Measurements from ENCODE around the gene METAP1D. TPM values are rescaled to one million over a fixed set of nuclear protein-coding genes. Genes with fewer than 3 reads are reported as not detected.

Gene METAP1D
- polyA plus RNA-seq, 1 donor from 2014 or later = 3.6 TPM

GRCh38 chr2:172013396-172013795 is 13.6 kb downstream of the METAP1D start:
- Mint-ChIP-seq H3K36me3 (no peaks in the 10 kb centered on the region), H3K9me3 (no peaks in the 10 kb centered on the region), H3K27me3 (no peaks in the 10 kb centered on the region)

GRCh38 chr2:172021074-172021931 is 21.6 kb downstream of the METAP1D start:
- no peak overlapping the region for H3K27ac Mint-ChIP-seq
- peaks cover 6% of the 10 kb centered on the region for H3K36me3 Mint-ChIP-seq
- H3K4me3 Mint-ChIP-seq = no peak overlapping the region
- no peaks in the 10 kb centered on the region for H3K9me3 Mint-ChIP-seq
- peaks cover 0 to 4% (median 2%) of the 10 kb centered on the region in 3 donors for H3K4me1 Mint-ChIP-seq
- H3K27me3 Mint-ChIP-seq = no peaks in the 10 kb centered on the region

More at GRCh38 chr2:172013396-172013795, 13.6 kb downstream of the METAP1D start:
- no peak overlapping the region for H3K27ac Mint-ChIP-seq
- H3K4me1 Mint-ChIP-seq = peaks cover 9 to 13% (median 11%) of the 10 kb centered on the region in 3 donors
- no peak overlapping the region for H3K4me3 Mint-ChIP-seq

DNA sequence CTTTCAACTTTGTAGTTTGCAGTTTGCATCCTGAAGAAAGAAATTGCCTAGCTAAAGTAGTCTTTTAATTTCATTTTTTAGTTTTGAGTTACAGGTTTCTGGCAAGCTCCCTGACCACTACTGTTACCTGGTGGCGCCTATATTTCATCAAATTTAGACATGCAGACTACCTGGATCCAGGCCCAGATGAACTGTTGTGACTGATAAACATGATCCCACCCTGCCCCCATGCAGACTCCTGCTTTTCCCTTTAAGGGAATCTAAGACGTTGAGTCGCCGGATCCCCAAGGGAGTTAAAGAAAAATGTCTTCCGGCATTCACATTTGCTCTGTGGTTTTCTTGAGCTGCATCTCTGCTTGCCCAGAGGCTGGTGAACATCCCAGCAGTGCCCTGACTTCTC is 22.2 kb downstream of the METAP1D start:
- H3K27ac Mint-ChIP-seq = no peak overlapping the region
- no peak overlapping the region for H3K4me3 Mint-ChIP-seq

GRCh38 chr2:172031536-172031935 is 31.8 kb downstream of the METAP1D start:
- no peak overlapping the region for H3K4me3 Mint-ChIP-seq

More for the DNA sequence above, 22.2 kb downstream of the METAP1D start:
- peaks cover 0 to 4% (median 2%) of the 10 kb centered on the region in 3 donors for H3K4me1 Mint-ChIP-seq
- peaks cover 6% of the 10 kb centered on the region for H3K36me3 Mint-ChIP-seq
- H3K27me3 Mint-ChIP-seq = no peaks in the 10 kb centered on the region
- H3K9me3 Mint-ChIP-seq = no peaks in the 10 kb centered on the region

DNA sequence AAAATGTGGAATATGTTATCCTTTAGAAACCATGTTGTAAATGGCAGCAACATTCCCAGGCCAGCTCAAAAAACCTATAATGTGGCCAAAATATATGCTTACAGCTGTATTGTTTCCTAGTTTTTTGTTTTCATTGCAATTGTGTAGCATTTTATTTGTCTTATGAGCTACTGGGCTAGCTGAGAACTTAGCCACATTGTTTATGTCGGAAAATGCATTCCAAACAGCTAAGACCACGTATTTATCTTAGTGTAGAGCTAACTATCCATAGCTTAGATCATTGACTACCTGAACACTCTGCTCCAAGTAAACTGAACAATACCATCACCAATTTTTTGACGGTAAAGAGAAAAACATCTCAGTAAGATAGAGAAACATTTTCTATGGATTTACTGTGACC is 38.4 kb downstream of the METAP1D start:
- Mint-ChIP-seq H3K4me1 (peaks cover 0 to 1% (median 0%) of the 10 kb centered on the region in 3 donors), H3K9me3 (no peaks in the 10 kb centered on the region), H3K27me3 (no peaks in the 10 kb centered on the region), H3K36me3 (no peaks in the 10 kb centered on the region), H3K27ac (no peak overlapping the region), H3K4me3 (no peak overlapping the region)

More at GRCh38 chr2:172031536-172031935, 31.8 kb downstream of the METAP1D start:
- no peaks in the 10 kb centered on the region for H3K9me3 Mint-ChIP-seq
- H3K27me3 Mint-ChIP-seq = no peaks in the 10 kb centered on the region
- H3K4me1 Mint-ChIP-seq = peaks cover 0 to 1% (median 0%) of the 10 kb centered on the region in 3 donors
- peaks cover 6% of the 10 kb centered on the region for H3K36me3 Mint-ChIP-seq
- H3K27ac Mint-ChIP-seq = no peak overlapping the region

DNA sequence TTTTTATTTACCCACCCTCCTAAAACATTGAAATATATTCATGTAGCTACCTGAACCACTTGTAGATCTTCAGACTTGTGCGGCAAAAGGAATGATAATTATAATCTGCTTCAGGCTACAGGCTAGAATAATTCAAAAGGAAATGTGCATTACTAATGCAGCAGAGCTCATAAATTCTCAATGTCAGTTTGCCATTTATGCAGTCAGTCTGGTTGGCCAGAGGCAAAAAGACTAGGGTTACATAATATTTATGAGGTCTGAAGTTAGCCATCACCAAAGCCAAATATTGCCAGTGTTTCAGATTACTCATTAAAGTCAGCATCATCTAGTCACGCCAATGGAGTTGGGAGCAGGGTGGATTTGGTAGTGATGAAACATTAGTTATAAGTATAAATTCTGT is 38.9 kb downstream of the METAP1D start:
- Mint-ChIP-seq H3K27ac (no peak overlapping the region), H3K4me3 (no peak overlapping the region), H3K4me1 (peaks cover 0 to 1% (median 0%) of the 10 kb centered on the region in 3 donors), H3K36me3 (no peaks in the 10 kb centered on the region), H3K27me3 (no peaks in the 10 kb centered on the region), H3K9me3 (no peaks in the 10 kb centered on the region)

- Mint-ChIP-seq H3K4me3 (no peak overlapping the region), H3K27me3 (no peaks in the 10 kb centered on the region), H3K4me1 (peaks cover 0 to 1% (median 0%) of the 10 kb centered on the region in 3 donors), H3K36me3 (no peaks in the 10 kb centered on the region), H3K9me3 (no peaks in the 10 kb centered on the region), H3K27ac (no peak overlapping the region)
Measured at GRCh38 chr2:172039011-172039704, 39.4 kb downstream of the METAP1D start.

DNA sequence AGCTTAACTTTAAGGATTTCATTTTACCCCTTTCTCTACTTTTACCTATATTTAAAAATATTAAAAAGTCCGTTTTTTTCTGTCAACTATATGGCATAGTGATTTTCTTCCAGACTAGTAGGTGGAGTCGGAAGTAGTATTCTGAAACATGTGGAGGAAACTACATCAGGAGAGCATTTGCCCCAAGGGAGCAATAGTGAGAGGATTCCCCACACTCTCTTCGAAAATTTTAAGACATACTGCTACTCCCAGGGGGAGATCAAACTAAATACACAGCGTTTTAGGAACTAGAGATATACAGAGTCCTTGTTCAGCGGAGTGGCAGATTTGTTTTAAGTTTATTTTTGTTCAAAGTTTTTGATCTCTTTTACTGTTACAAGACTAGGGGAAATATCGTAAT is 40.6 kb downstream of the METAP1D start:
- Mint-ChIP-seq H3K27me3 (no peaks in the 10 kb centered on the region), H3K36me3 (no peaks in the 10 kb centered on the region), H3K4me1 (peaks cover 0 to 1% (median 0%) of the 10 kb centered on the region in 3 donors), H3K27ac (no peak overlapping the region), H3K4me3 (no peak overlapping the region), H3K9me3 (no peaks in the 10 kb centered on the region)

DNA sequence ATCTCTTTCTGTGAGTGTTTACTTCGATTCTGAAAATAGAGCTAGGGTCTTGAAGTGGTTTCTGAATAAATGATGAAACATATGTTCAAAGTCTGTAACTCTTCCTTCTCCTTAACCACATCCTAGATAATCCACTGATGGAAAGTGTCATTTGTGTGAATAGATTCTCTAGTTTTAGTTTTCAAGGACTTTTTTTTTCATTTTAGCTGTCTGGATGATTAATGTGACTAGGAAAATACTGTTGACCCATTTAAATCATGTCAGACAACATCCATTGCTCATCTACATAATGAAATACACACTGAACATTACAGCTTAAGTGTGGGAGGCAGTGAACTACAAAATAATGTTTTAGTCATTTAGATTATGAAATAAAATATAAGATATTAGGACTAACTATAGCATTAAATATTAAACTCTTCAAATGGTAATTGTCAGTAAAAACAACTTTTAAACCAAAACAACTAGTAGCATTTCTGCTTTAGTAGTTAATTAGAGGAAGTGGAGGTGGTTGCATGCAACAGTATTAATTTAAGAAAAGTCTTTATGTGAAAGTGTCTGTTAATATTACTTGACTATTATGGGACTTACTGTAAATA is 46.4 kb downstream of the METAP1D start:
- no peaks in the 10 kb centered on the region for H3K27me3 Mint-ChIP-seq
- H3K4me1 Mint-ChIP-seq = no peaks in the 10 kb centered on the region
- no peak overlapping the region for H3K27ac Mint-ChIP-seq
- H3K9me3 Mint-ChIP-seq = no peaks in the 10 kb centered on the region
- peaks cover 5% of the 10 kb centered on the region for H3K36me3 Mint-ChIP-seq
- H3K4me3 Mint-ChIP-seq = no peak overlapping the region

DNA sequence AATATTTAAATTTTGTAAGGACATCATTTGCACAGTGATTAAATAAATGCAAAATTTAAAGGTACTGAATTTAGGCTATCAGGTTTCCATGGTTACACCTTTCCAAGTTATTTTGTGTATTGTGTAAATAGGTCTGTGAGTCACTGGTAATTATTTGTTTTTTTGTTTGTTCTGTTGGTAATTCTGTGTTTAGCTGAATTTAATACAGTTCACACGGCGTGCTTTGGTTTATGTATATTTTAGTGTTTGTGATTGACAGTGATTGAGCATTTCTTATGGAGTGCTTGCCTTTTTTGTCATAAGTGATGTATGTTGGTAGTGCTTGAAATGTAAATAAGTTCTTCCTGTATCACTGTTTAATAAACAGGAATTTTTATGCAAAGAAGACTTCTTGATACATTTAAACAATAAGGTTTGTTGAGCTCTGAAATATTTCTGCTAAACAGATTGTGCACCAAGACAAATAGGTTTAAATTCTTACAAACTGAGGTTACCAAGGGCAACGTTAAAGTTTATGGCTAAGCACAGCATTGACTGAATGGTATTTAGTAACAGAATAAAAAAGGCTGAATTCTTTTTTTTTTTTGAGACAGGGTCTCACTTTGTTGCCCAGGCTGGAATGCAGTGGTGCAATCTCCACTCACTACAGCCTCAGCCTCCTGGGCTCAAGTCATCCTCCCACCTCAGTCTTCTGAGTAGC is 47.3 kb downstream of the METAP1D start:
- Mint-ChIP-seq H3K9me3 (no peaks in the 10 kb centered on the region), H3K4me3 (no peak overlapping the region), H3K27me3 (no peaks in the 10 kb centered on the region), H3K4me1 (no peaks in the 10 kb centered on the region), H3K27ac (no peak overlapping the region), H3K36me3 (peaks cover 5% of the 10 kb centered on the region)

GRCh38 chr2:172047566-172048507 is 48.1 kb downstream of the METAP1D start:
- Mint-ChIP-seq H3K9me3 (no peaks in the 10 kb centered on the region), H3K27ac (no peak overlapping the region), H3K4me3 (no peak overlapping the region), H3K4me1 (no peaks in the 10 kb centered on the region), H3K36me3 (peaks cover 5% of the 10 kb centered on the region), H3K27me3 (no peaks in the 10 kb centered on the region)

- Mint-ChIP-seq H3K27me3 (no peaks in the 10 kb centered on the region), H3K36me3 (peaks cover 5% of the 10 kb centered on the region), H3K4me3 (no peak overlapping the region), H3K4me1 (no peaks in the 10 kb centered on the region), H3K9me3 (no peaks in the 10 kb centered on the region), H3K27ac (no peak overlapping the region)
Measured at GRCh38 chr2:172048508-172049503, 49.1 kb downstream of the METAP1D start.

DNA sequence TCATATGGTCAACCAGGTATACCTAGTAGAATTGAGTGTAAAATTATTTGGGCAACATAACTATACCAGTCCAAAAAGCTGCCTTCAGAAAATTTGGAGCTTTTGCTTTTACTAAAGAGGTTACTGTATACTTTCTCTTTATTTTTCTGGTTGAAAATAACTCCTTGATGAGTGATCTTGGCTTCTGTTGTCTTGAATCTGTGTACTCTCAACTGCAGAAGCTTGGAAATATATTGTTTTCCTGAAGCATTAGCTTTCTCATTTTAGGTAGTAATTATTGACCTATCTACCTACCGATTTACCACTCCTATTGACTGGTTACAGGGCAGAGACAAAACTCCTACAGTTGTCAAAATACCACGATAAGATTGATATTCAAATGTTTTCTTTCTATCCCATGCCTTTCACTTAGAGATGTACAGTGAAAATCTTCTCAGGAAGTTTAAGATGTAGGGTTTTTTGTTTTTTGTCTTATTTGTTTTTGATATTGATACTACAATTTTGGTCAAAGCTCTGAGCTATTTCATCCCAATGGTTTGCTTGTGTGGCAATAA is 49.9 kb downstream of the METAP1D start:
- H3K27ac Mint-ChIP-seq = no peak overlapping the region
- no peaks in the 10 kb centered on the region for H3K4me1 Mint-ChIP-seq
- no peak overlapping the region for H3K4me3 Mint-ChIP-seq
- no peaks in the 10 kb centered on the region for H3K27me3 Mint-ChIP-seq
- no peaks in the 10 kb centered on the region for H3K9me3 Mint-ChIP-seq
- peaks cover 5% of the 10 kb centered on the region for H3K36me3 Mint-ChIP-seq

Data from IgD-negative memory B cell (primary cell).